Gastroesophageal sphincter (tissue), 3 donors: Measurements from ENCODE around the gene IFNL3.

Experiments used
- POLR2A ChIP-seq, 2 donors: fragments of 450-650 bp; IDR thresholded peaks; one replicate each; pipeline ENCODE4 v1.6.1; 2017; ENCODE audit warnings: antibody characterized with exemption in 2 of 2, mild to moderate bottlenecking in 2 of 2, moderate library complexity in 1 of 2
- POLR2AphosphoS5 ChIP-seq: sonication (generic); formaldehyde crosslinking; IDR thresholded peaks from one replicate; pipeline ENCODE4 v1.6.1; 2017; ENCODE audit warnings: antibody characterized with exemption
- TF ChIP-seq, protein P1 (sequence below), 4 experiments: fragments of 200-600 bp in 2 of 4; fragments of 450-650 bp in 2 of 4; sonication (generic) in 1 of 4; IDR thresholded peaks; one replicate each; pipeline ENCODE4 v1.5.1; 2017 to 2019; ENCODE audit warnings: antibody characterized with exemption in 4 of 4, mild to moderate bottlenecking in 2 of 4, moderate library complexity in 2 of 4

- TF ChIP-seq, protein P1, sequence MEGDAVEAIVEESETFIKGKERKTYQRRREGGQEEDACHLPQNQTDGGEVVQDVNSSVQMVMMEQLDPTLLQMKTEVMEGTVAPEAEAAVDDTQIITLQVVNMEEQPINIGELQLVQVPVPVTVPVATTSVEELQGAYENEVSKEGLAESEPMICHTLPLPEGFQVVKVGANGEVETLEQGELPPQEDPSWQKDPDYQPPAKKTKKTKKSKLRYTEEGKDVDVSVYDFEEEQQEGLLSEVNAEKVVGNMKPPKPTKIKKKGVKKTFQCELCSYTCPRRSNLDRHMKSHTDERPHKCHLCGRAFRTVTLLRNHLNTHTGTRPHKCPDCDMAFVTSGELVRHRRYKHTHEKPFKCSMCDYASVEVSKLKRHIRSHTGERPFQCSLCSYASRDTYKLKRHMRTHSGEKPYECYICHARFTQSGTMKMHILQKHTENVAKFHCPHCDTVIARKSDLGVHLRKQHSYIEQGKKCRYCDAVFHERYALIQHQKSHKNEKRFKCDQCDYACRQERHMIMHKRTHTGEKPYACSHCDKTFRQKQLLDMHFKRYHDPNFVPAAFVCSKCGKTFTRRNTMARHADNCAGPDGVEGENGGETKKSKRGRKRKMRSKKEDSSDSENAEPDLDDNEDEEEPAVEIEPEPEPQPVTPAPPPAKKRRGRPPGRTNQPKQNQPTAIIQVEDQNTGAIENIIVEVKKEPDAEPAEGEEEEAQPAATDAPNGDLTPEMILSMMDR (IDR thresholded peaks at IDR 0.05) = no peak
- no peak for TF ChIP-seq POLR2AphosphoS5
- TF ChIP-seq POLR2A (IDR thresholded peaks at IDR 0.05) = no peak
Measured at GRCh38 chr19:39209196-39209595, 35.6 kb downstream of the IFNL3 start.
